ENCODE data around the gene NTHL1.

- TF ChIP-seq TAF1 (IDR thresholded peaks at IDR 0.05; ENCODE audit: borderline replicate concordance, insufficient read depth, low read length) (no peak), POLR2AphosphoS5 (IDR thresholded peaks at IDR 0.05; ENCODE audit: low read depth, low read length) (no peak)
- TF ChIP-seq, protein P1, sequence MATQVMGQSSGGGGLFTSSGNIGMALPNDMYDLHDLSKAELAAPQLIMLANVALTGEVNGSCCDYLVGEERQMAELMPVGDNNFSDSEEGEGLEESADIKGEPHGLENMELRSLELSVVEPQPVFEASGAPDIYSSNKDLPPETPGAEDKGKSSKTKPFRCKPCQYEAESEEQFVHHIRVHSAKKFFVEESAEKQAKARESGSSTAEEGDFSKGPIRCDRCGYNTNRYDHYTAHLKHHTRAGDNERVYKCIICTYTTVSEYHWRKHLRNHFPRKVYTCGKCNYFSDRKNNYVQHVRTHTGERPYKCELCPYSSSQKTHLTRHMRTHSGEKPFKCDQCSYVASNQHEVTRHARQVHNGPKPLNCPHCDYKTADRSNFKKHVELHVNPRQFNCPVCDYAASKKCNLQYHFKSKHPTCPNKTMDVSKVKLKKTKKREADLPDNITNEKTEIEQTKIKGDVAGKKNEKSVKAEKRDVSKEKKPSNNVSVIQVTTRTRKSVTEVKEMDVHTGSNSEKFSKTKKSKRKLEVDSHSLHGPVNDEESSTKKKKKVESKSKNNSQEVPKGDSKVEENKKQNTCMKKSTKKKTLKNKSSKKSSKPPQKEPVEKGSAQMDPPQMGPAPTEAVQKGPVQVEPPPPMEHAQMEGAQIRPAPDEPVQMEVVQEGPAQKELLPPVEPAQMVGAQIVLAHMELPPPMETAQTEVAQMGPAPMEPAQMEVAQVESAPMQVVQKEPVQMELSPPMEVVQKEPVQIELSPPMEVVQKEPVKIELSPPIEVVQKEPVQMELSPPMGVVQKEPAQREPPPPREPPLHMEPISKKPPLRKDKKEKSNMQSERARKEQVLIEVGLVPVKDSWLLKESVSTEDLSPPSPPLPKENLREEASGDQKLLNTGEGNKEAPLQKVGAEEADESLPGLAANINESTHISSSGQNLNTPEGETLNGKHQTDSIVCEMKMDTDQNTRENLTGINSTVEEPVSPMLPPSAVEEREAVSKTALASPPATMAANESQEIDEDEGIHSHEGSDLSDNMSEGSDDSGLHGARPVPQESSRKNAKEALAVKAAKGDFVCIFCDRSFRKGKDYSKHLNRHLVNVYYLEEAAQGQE (IDR thresholded peaks at IDR 0.05; ENCODE audit: insufficient read depth in 1 of 2, low read depth in 2 of 2, low read length in 2 of 2) = no peak
These were observed 49.2 kb downstream of the NTHL1 start for GRCh38 chr16:1998360-1998835.
